AG09309 (cell line): ENCODE data around the gene DAB2IP.

Source experiments
- DNase-seq: peaks from one replicate; pipeline ENCODE4 v3.0.0-alpha.2; 2010; ENCODE audit warnings: low read depth
- H3K4me3 ChIP-seq: 2 replicates; pipeline ENCODE4 v1.5.1; 2011; ENCODE audit warnings: mild to moderate bottlenecking, low read depth, low read length, moderate library complexity; ENCODE audit not compliant: control insufficient read depth
- TF ChIP-seq, protein P1 (sequence below): IDR thresholded peaks from 2 replicates; pipeline ENCODE4 v1.5.1; 2011; ENCODE audit warnings: mild to moderate bottlenecking, low read depth, low read length, inconsistent platforms; ENCODE audit not compliant: insufficient read depth, control insufficient read depth; ENCODE audit errors: missing control alignments

DAB2IP gene

DNA sequence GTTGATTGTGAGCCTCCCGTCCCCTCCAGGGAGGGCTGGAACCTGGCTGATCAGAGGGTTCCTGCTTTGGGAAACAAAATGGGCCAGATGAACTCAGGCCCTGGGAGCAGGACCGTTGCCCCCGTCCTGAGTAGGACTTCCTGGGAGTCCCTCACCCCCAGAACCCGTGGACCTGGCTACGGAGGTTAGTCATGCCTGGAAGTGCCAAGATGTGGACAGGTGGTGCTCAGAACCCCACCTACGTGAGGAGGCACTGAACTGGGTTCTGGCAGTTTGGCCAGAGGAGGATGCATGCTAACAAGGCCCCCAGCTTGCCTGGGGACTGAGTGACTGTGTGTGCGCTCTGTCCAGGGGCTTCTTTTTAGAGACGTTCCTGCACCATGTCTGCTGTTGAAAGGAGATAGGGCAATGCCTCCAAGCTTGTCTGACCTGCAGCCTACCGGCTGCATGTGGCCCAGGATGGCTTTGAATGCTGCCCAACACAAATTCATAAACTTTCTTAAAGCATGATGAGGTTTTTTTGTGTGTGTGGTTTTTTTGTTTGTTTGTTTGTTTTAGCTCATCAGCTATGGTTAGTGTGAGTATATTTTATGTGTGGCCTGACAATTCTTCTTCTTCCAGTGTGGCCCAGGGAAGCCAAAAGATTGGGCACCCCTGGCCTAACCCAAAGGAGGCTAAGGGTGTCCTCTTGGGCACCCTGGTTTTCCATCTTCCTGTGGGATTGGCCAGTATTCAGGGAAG lies 1.8 kb upstream of the DAB2IP start:
- DNase-seq, result no peak
- H3K4me3 ChIP-seq, result no peak overlapping the region
- TF ChIP-seq, protein P1, sequence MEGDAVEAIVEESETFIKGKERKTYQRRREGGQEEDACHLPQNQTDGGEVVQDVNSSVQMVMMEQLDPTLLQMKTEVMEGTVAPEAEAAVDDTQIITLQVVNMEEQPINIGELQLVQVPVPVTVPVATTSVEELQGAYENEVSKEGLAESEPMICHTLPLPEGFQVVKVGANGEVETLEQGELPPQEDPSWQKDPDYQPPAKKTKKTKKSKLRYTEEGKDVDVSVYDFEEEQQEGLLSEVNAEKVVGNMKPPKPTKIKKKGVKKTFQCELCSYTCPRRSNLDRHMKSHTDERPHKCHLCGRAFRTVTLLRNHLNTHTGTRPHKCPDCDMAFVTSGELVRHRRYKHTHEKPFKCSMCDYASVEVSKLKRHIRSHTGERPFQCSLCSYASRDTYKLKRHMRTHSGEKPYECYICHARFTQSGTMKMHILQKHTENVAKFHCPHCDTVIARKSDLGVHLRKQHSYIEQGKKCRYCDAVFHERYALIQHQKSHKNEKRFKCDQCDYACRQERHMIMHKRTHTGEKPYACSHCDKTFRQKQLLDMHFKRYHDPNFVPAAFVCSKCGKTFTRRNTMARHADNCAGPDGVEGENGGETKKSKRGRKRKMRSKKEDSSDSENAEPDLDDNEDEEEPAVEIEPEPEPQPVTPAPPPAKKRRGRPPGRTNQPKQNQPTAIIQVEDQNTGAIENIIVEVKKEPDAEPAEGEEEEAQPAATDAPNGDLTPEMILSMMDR, result no peak

GRCh38 chr9:121650217-121651007 lies 1.0 kb upstream of the DAB2IP start:
- H3K4me3 ChIP-seq, result no peak overlapping the region
- no peak for DNase-seq
- TF ChIP-seq, protein P1, result no peak

GRCh38 chr9:121651008-121651294 lies 483 bp upstream of the DAB2IP start:
- H3K4me3 ChIP-seq, result no peak overlapping the region
- DNase-seq, result no peak
- TF ChIP-seq, protein P1, result no peak

- TF ChIP-seq, protein P1, result no peak
- peak overlapping the region; percentile 57 for H3K4me3 ChIP-seq
- no peak for DNase-seq
Observed at GRCh38 chr9:121652021-121652837, 795 bp downstream of the DAB2IP start.

DNA sequence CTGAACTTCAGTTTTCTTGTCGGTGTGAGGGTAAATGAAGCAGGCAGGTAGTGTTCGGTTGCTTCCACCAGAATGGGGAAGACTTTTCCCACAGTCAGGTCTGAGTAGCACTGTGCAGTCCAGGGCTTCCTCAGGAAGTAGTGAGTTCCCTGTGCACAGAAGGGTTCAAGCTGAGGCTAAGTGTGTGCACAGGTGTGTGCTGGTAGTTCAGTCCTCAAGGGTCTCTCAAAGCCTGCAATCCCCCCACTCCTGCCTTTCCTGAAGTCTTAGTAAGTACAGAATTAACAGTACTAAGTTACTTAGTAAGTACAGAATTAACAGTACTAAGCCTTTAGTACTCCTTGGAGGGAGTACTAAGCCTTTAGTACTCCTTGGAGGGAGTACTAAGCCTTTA lies 1.4 kb downstream of the DAB2IP start:
- DNase-seq, result no peak
- H3K4me3 ChIP-seq, result no peak overlapping the region
- TF ChIP-seq, protein P1, result no peak

DNA sequence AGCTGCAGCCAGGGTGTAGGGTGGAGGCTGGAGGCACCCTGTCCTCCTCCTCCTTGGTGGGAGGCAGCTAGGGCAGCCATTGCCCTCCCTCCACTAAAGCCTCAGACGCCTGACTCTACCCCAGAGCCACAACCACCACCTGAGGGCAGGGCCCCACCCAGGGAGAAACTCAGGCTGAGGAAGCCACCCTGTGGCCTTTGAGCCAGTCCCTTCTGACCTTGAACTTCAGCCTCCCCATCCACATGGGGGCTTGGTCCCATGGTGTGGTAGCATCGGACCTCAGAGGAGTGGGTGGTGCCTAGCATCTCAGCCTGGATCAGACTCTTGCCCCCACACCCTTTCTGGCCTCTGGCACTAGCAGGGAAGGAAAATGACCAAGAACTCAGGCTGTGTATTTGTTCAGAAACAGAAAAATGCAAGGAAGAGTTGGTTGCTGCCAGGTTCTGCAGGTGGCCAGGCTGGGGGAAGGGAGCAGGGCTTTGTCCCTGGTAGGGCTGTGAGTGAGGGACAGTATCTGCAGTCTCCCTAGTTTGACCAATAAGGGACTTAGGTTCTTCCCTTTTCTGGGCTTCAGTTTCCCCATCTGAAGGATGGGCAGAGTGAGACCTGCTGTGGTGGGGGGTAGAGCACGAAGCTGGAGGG lies 3.2 kb downstream of the DAB2IP start:
- TF ChIP-seq, protein P1, result no peak
- no peak overlapping the region for H3K4me3 ChIP-seq
- DNase-seq, result no peak
